ENCODE data around the gene UBE2Q2.

- TF ChIP-seq ZNF655 (CRISPR knock-in tag; IDR thresholded peaks at IDR 0.05) (no peak), ZNF217 (CRISPR knock-in tag; IDR thresholded peaks at IDR 0.05) (no peak), MED1 (CRISPR knock-in tag; IDR thresholded peaks at IDR 0.05; ENCODE audit: borderline replicate concordance) (no peak)
These were observed 83.7 kb downstream of the UBE2Q2 start for GRCh38 chr15:75926931-75927330.

Data from K562 (cell line).